A549 (cell line): ENCODE results near the gene CEP83. TPM values are rescaled to one million over a fixed set of nuclear protein-coding genes. Genes with fewer than 3 reads are reported as not detected.

ENCODE experiments used
- ATAC-seq, 2 experiments: fragments of 200-7000 bp in 1 of 2; fragments of >200 bp in 1 of 2; cut with Nextera tagmentation in 1 of 2; cut with Tn5 transposase in 1 of 2; 3 replicates each; pipeline versions ENCODE4 v1.8.0 to v1.9.1; 2018 to 2020; ENCODE audit warnings: mild to moderate bottlenecking in 1 of 2, moderate library complexity in 1 of 2
- CTCF ChIA-PET: fragments of 300-600 bp; sonication (Branson Sonifier 250); formaldehyde crosslinking; extraction: SDS; loops from one replicate; lab custom pipeline; 2021; ENCODE audit warnings: antibody characterized with exemption, inconsistent platforms; lab: Yijun Ruan, JAX
- POLR2A ChIA-PET: fragments of 350-600 bp; formaldehyde crosslinking; extraction: SDS; loops from one replicate; lab custom pipeline; 2021; ENCODE audit warnings: antibody characterized with exemption, inconsistent platforms; lab: Yijun Ruan, JAX
- DNase-seq, 2 experiments: peaks; one replicate each; pipeline versions ENCODE4 v3.0.0 to v3.0.0-alpha.2; 2011 to 2016; ENCODE audit warnings: low read depth in 1 of 2, low spot score in 1 of 2
- FAIRE-seq: peaks from 2 replicates; lab custom pipeline; 2011; peaks lifted over from hg19 to GRCh38; lab: Jason Lieb, UNC
- H3K27ac ChIP-seq, 2 experiments: fragments of >200 bp; sonication (Bioruptor Twin); formaldehyde crosslinking; 3 replicates each; pipeline ENCODE4 v1.5.1; 2016 to 2017
- H3K4me1 ChIP-seq: fragments of >200 bp; sonication (Bioruptor Twin); formaldehyde crosslinking; 3 replicates; pipeline ENCODE4 v1.6.1; 2016
- H3K4me2 ChIP-seq: fragments of >200 bp; sonication (Bioruptor Twin); formaldehyde crosslinking; 3 replicates; pipeline ENCODE4 v1.6.1; 2016
- H3K4me3 ChIP-seq: fragments of >200 bp; sonication (Bioruptor Twin); formaldehyde crosslinking; 3 replicates; pipeline ENCODE4 v1.5.1; 2016
- H3K9me3 ChIP-seq: fragments of >200 bp; sonication (Bioruptor Twin); formaldehyde crosslinking; 3 replicates; pipeline ENCODE4 v1.6.1; 2016
- CHD2 ChIP-seq: fragments of 150-350 bp; IDR thresholded peaks from 2 replicates; pipeline ENCODE4 v1.6.1; 2014; ENCODE audit warnings: low read length; ENCODE audit not compliant: partially characterized antibody
- CHD4 ChIP-seq: fragments of 200-600 bp; sonication (generic); IDR thresholded peaks from 2 replicates; pipeline ENCODE4 v1.6.1; 2016; ENCODE audit warnings: antibody characterized with exemption, mild to moderate bottlenecking, borderline replicate concordance
- CTCF ChIP-seq: fragments of >200 bp; sonication (Bioruptor Twin); formaldehyde crosslinking; IDR thresholded peaks from 3 replicates; pipeline ENCODE4 v1.5.1; 2016
- EHMT2 ChIP-seq: fragments of 200-600 bp; sonication (generic); IDR thresholded peaks from 2 replicates; pipeline ENCODE4 v1.6.1; 2016; ENCODE audit warnings: antibody characterized with exemption, low read depth, mild to moderate bottlenecking, moderate library complexity
- EP300 ChIP-seq, 2 experiments: fragments of >200 bp; sonication (Bioruptor Twin); formaldehyde crosslinking; IDR thresholded peaks; 2 replicates in 1 of 2; 3 replicates in 1 of 2; pipeline ENCODE4 v1.6.1; 2016 to 2017
- ESRRA ChIP-seq: fragments of 150-350 bp; IDR thresholded peaks from 2 replicates; pipeline ENCODE4 v1.6.1; 2014; ENCODE audit warnings: mild to moderate bottlenecking, low read length, borderline replicate concordance
- FOSB ChIP-seq: fragments of 250-450 bp; sonication (Bioruptor Pico); IDR thresholded peaks from 2 replicates; pipeline ENCODE4 v1.5.0; 2020; ENCODE audit warnings: mild to moderate bottlenecking, moderate library complexity
- GATA3 ChIP-seq: IDR thresholded peaks from 2 replicates; pipeline ENCODE4 v1.6.1; 2012; ENCODE audit warnings: borderline replicate concordance
- HMGXB4 ChIP-seq: fragments of 250-450 bp; sonication (Bioruptor Pico); IDR thresholded peaks from 2 replicates; pipeline ENCODE4 v1.5.0; 2021; ENCODE audit warnings: mild to moderate bottlenecking, moderate library complexity, borderline replicate concordance
- JUN ChIP-seq, 2 experiments: fragments of >200 bp; sonication (Bioruptor Twin); formaldehyde crosslinking; IDR thresholded peaks; 2 replicates in 1 of 2; 3 replicates in 1 of 2; pipeline ENCODE4 v1.6.1; 2016 to 2017
- MAX ChIP-seq: IDR thresholded peaks from 2 replicates; pipeline ENCODE4 v1.6.1; 2012
- MYC ChIP-seq: IDR thresholded peaks from 2 replicates; pipeline ENCODE4 v1.6.1; 2012; ENCODE audit warnings: mild to moderate bottlenecking, inconsistent platforms, low read length, improper control_type of control experiment, borderline replicate concordance
- NR3C1 ChIP-seq: fragments of >200 bp; sonication (Bioruptor Twin); formaldehyde crosslinking; IDR thresholded peaks from 3 replicates; pipeline ENCODE4 v1.6.1; 2017
- PHF8 ChIP-seq: fragments of 200-600 bp; sonication (generic); IDR thresholded peaks from 2 replicates; pipeline ENCODE4 v1.6.1; 2016; ENCODE audit warnings: low read depth, mild to moderate bottlenecking, antibody characterized with exemption, moderate library complexity, borderline replicate concordance
- POLR2A ChIP-seq: IDR thresholded peaks from 2 replicates; pipeline ENCODE4 v1.6.1; 2012; ENCODE audit warnings: mild to moderate bottlenecking, low read length
- RARB ChIP-seq: fragments of 250-450 bp; sonication (Bioruptor Pico); IDR thresholded peaks from 2 replicates; pipeline ENCODE4 v1.8.0; 2021; ENCODE audit warnings: mild to moderate bottlenecking, moderate library complexity
- RCOR1 ChIP-seq: fragments of 150-350 bp; IDR thresholded peaks from 2 replicates; pipeline ENCODE4 v1.6.1; 2014; ENCODE audit warnings: antibody characterized with exemption, low read length, low read depth
- RFX5 ChIP-seq: fragments of 450-650 bp; IDR thresholded peaks from 2 replicates; pipeline ENCODE4 v1.7.1; 2014; ENCODE audit warnings: antibody characterized with exemption, mild to moderate bottlenecking, moderate library complexity
- SREBF2 ChIP-seq: fragments of 450-650 bp; IDR thresholded peaks from 2 replicates; pipeline ENCODE4 v1.6.1; 2014; ENCODE audit warnings: mild to moderate bottlenecking, moderate library complexity
- TFCP2L1 ChIP-seq: fragments of 250-450 bp; sonication (Bioruptor Pico); IDR thresholded peaks from 2 replicates; pipeline ENCODE4 v1.5.0; 2021; ENCODE audit warnings: mild to moderate bottlenecking
- ZFP36 ChIP-seq: fragments of 450-650 bp; IDR thresholded peaks from 2 replicates; pipeline ENCODE4 v1.6.1; 2014; ENCODE audit warnings: borderline replicate concordance; ENCODE audit not compliant: partially characterized antibody
- ZNF302 ChIP-seq: fragments of 250-450 bp; sonication (Bioruptor Pico); IDR thresholded peaks from 2 replicates; pipeline ENCODE4 v1.9.0; 2021; ENCODE audit warnings: inconsistent platforms, mild to moderate bottlenecking, moderate library complexity
- ZSCAN20 ChIP-seq: fragments of 250-450 bp; sonication (Bioruptor Pico); IDR thresholded peaks from 2 replicates; pipeline ENCODE4 v1.8.0; 2022; ENCODE audit warnings: mild to moderate bottlenecking, moderate library complexity
- WGBS: methylation state at CpG from one replicate; pipeline ENCODE4 v1.1.6; 2017; ENCODE audit errors: missing lambda C conversion rate; 5-methylcytosine and 5-hydroxymethylcytosine counted together
- polyA plus RNA-seq, 4 experiments: library from polyadenylated mRNA; depleted of rRNA in 3 of 4; stranded (reverse); fragments of >200 nt; fragmentation: RNase III in 1 of 4; extraction: RNeasy Plus Mini Kit Qiagen cat#74134 plus additional on column Dnase treatment in 1 of 4; gene quantifications; 2 replicates in 3 of 4; 3 replicates in 1 of 4; pipeline ENCODE4 v1.2.3, GENCODE V29; 2011 to 2017
- TF ChIP-seq, protein P1 (sequence below): IDR thresholded peaks from 2 replicates; pipeline ENCODE4 v1.6.1; 2012; ENCODE audit warnings: low read depth, borderline replicate concordance

CEP83 gene
- polyA plus RNA-seq, 2 of the 4 experiments (the other 2 are of a cell fraction), result 8.5 to 21.4 TPM

GRCh38 chr12:94429191-94429590, 30.5 kb downstream of the CEP83 start:
- H3K27ac ChIP-seq, result no peak overlapping the region
- ATAC-seq (no peak), DNase-seq (no peak), FAIRE-seq (no peak)
- TF ChIP-seq CTCF (no peak), HMGXB4 (CRISPR knock-in tag) (no peak), MYC (no peak), RFX5 (no peak), JUN (IDR thresholded peaks at IDR 0.05) (no peak), MAX (no peak), EHMT2 (no peak), FOSB (CRISPR knock-in tag) (no peak), POLR2A (no peak), ZNF302 (CRISPR knock-in tag) (no peak), EP300 (IDR thresholded peaks at IDR 0.05) (no peak), ZSCAN20 (CRISPR knock-in tag) (no peak), CHD2 (no peak), RCOR1 (no peak), CHD4 (no peak), RARB (no peak), NR3C1 (no peak), PHF8 (no peak)
- no peak overlapping the region for H3K4me2 ChIP-seq
- ChIA-PET POLR2A (no interaction called here), CTCF (no interaction called here)
- H3K4me1 ChIP-seq, result no peaks in the 10 kb centered on the region
- H3K9me3 ChIP-seq, result peaks cover 24% of the 10 kb centered on the region
- 92% methylated on average over 2 of the region's 2 CpGs for WGBS
- H3K4me3 ChIP-seq, result no peak overlapping the region

- Histone ChIP-seq H3K9me3 (peaks cover 37% of the 10 kb centered on the region), H3K4me1 (no peaks in the 10 kb centered on the region), H3K4me3 (no peak overlapping the region), H3K4me2 (no peak overlapping the region), H3K27ac (no peak overlapping the region)
- 91% methylated on average over 3 of the region's 3 CpGs for WGBS
- ChIA-PET CTCF (no interaction called here), POLR2A (no interaction called here)
- TF ChIP-seq FOSB (CRISPR knock-in tag) (no peak), GATA3 (no peak), ESRRA (no peak), ZSCAN20 (CRISPR knock-in tag) (no peak), ZFP36 (no peak), SREBF2 (no peak), TFCP2L1 (CRISPR knock-in tag) (no peak)
- TF ChIP-seq, protein P1, sequence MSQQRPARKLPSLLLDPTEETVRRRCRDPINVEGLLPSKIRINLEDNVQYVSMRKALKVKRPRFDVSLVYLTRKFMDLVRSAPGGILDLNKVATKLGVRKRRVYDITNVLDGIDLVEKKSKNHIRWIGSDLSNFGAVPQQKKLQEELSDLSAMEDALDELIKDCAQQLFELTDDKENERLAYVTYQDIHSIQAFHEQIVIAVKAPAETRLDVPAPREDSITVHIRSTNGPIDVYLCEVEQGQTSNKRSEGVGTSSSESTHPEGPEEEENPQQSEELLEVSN, result no peak
- ATAC-seq, result no peak
- no peak for FAIRE-seq
- no peak for DNase-seq
These were observed 31.9 kb downstream of the CEP83 start for GRCh38 chr12:94427501-94428381.
